Measurements from ENCODE around the gene TTLL13.
"Not testable (repeated sequence)": the region's sequence is repeated elsewhere in the genome, so short reads cannot be mapped to it uniquely, and the experiment has no call there.

Gene TTLL13

GRCh38 chr15:90262426-90262825 is 13.1 kb downstream of the TTLL13 start:
- Histone ChIP-seq H3K36me3 (ENCODE audit: control insufficient read depth, insufficient read depth, low read length) (no peaks in the 10 kb centered on the region), H3K9ac (ENCODE audit: low read length) (no peak overlapping the region), H3K27ac (ENCODE audit: low read depth, low read length) (no peak overlapping the region), H3K4me3 (ENCODE audit: low read length) (no peak overlapping the region), H3K4me1 (ENCODE audit: control insufficient read depth, insufficient read depth, low read length) (peaks cover 16% of the 10 kb centered on the region), H3K27me3 (ENCODE audit: control insufficient read depth, insufficient read depth, low read length) (no peaks in the 10 kb centered on the region)

DNA sequence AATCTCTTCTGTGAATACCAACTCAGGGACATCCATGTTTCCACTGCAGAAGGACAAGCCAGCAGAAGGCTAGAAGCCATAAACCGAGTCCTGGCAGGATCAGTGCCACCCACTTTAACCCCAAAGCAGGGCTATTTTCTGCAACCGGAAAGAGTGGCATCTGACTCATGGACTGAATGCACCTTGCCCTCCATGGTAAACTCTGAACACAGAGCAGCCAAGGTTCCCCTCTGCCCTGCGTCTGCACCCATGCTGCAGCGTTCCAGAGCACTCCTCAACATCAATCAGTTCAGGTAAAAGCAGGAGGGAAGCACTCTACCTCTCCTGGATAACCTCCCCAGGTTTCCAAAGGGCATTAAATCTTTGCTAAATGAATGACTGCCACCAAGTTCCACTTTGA is 15.3 kb downstream of the TTLL13 start:
- peaks cover 18% of the 10 kb centered on the region for H3K4me1 ChIP-seq (ENCODE audit: control insufficient read depth, insufficient read depth, low read length)
- peak overlapping the region; percentile 81 for H3K27ac ChIP-seq (ENCODE audit: low read depth, low read length)
- peak overlapping the region; percentile 42 for H3K9ac ChIP-seq (ENCODE audit: low read length)
- H3K36me3 ChIP-seq (ENCODE audit: control insufficient read depth, insufficient read depth, low read length) = peaks cover 3% of the 10 kb centered on the region
- no peaks in the 10 kb centered on the region for H3K27me3 ChIP-seq (ENCODE audit: control insufficient read depth, insufficient read depth, low read length)
- peak overlapping the region; percentile 73 for H3K4me3 ChIP-seq (ENCODE audit: low read length)

- peaks cover 8% of the 10 kb centered on the region for H3K36me3 ChIP-seq (ENCODE audit: control insufficient read depth, insufficient read depth, low read length)
- H3K4me1 ChIP-seq (ENCODE audit: control insufficient read depth, insufficient read depth, low read length) = peaks cover 18% of the 10 kb centered on the region
- peak within 1 kb of the TSS; percentile 73 for H3K4me3 ChIP-seq (ENCODE audit: low read length)
Measured at GRCh38 chr15:90265271-90266060, 16.1 kb downstream of the TTLL13 start, which contains the start of gene NGRN. NGRN (plus strand) TSS chr15:90265672; CDS start chr15:90265713, 41 bp downstream.

DNA sequence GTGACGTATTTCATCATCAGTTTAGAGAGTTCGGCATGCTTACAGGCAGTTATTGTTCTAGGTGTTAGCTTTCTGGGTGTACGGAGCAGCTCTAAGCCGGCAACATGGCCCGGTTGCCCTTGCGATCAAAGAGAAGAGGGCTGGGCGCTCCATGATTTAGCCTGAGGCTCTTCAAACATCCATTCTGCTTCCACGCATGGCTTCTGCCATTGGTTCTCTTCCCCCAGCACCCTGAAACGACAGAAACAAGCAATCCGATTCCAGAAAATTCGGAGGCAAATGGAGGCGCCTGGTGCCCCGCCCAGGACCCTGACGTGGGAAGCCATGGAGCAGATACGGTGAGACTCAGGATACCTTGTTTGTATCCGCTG is 16.7 kb downstream of the TTLL13 start:
- Histone ChIP-seq H3K27me3 (ENCODE audit: control insufficient read depth, insufficient read depth, low read length) (no peaks in the 10 kb centered on the region), H3K9ac (ENCODE audit: low read length) (peak overlapping the region; percentile 26), H3K27ac (ENCODE audit: low read depth, low read length) (peak overlapping the region; percentile 81), H3K4me3 (ENCODE audit: low read length) (peak overlapping the region; percentile 73), H3K4me1 (ENCODE audit: control insufficient read depth, insufficient read depth, low read length) (peaks cover 18% of the 10 kb centered on the region), H3K36me3 (ENCODE audit: control insufficient read depth, insufficient read depth, low read length) (peaks cover 11% of the 10 kb centered on the region)

More at GRCh38 chr15:90265271-90266060, 16.1 kb downstream of the TTLL13 start, which contains the start of gene NGRN:
- Histone ChIP-seq H3K27ac (ENCODE audit: low read depth, low read length) (peak within 1 kb of the TSS; percentile 81), H3K9ac (ENCODE audit: low read length) (peak within 1 kb of the TSS; percentile 42), H3K27me3 (ENCODE audit: control insufficient read depth, insufficient read depth, low read length) (no peaks in the 10 kb centered on the region)

- peaks cover 18% of the 10 kb centered on the region for H3K4me1 ChIP-seq (ENCODE audit: control insufficient read depth, insufficient read depth, low read length)
Measured at GRCh38 chr15:90266485-90266884, 17.1 kb downstream of the TTLL13 start.

DNA sequence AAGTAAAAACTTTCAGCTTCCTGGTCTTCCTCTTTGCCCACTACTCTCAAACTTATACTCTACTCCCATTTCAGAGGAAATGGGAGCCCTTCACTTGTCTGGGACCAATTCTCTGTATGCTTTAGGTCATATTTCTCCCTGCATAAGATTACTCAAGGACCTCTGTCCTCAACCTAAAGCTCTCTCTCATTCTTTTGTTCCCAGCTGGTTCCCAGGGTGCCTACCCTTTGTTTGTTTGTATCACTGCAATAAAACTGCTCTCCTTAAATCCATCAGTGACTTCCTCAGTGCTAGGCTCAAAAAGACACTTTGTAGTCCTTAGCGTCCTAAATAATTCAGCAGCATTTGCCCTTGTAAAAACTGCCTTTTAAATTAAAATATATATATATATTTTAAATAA is 19.1 kb downstream of the TTLL13 start:
- peaks cover 23% of the 10 kb centered on the region for H3K36me3 ChIP-seq (ENCODE audit: control insufficient read depth, insufficient read depth, low read length)
- H3K4me1 ChIP-seq (ENCODE audit: control insufficient read depth, insufficient read depth, low read length) = peaks cover 18% of the 10 kb centered on the region
- H3K4me3 ChIP-seq (ENCODE audit: low read length) = no peak overlapping the region

More at GRCh38 chr15:90266485-90266884, 17.1 kb downstream of the TTLL13 start:
- Histone ChIP-seq H3K36me3 (ENCODE audit: control insufficient read depth, insufficient read depth, low read length) (peaks cover 16% of the 10 kb centered on the region), H3K27ac (ENCODE audit: low read depth, low read length) (peak overlapping the region; percentile 81), H3K9ac (ENCODE audit: low read length) (peak overlapping the region; percentile 26), H3K27me3 (ENCODE audit: control insufficient read depth, insufficient read depth, low read length) (no peaks in the 10 kb centered on the region), H3K4me3 (ENCODE audit: low read length) (peak overlapping the region; percentile 73)

DNA sequence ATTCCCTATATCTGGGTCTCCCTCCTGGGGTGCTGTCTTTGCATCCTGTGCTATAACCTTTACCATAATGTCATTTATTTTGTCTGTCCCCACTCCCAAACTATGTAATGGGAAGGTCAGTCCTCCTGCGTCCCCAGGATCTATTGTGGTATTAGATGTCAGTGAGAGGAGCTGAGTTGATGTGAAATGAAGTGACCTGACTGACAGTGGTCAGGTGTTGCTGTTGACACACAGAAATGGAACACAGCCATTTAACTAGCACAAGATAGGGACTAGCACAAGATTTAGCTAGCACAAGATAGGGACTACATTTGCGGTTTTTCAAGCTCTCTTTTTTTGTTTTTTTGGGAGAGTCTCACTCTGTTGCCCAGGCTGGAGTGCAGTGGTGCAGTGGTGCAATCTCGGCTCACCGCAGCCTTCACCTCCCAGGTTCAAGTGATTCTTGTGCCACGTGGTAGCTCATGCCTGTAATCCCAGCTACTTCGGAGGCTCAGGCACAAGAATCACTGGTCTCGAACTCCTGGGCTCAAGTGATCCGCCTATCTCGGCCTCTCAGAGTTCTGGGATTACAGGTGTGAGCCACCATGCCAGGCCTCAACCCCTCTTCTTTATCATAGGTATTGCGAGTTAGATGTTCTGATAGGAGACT is 21.3 kb downstream of the TTLL13 start:
- Histone ChIP-seq H3K27ac (ENCODE audit: low read depth, low read length) (no peak overlapping the region), H3K36me3 (ENCODE audit: control insufficient read depth, insufficient read depth, low read length) (peaks cover 23% of the 10 kb centered on the region), H3K4me1 (ENCODE audit: control insufficient read depth, insufficient read depth, low read length) (peaks cover 11% of the 10 kb centered on the region), H3K4me3 (ENCODE audit: low read length) (no peak overlapping the region), H3K27me3 (ENCODE audit: control insufficient read depth, insufficient read depth, low read length) (no peaks in the 10 kb centered on the region), H3K9ac (ENCODE audit: low read length) (no peak overlapping the region)

More for the DNA sequence above, 19.1 kb downstream of the TTLL13 start:
- no peak overlapping the region for H3K9ac ChIP-seq (ENCODE audit: low read length)
- no peaks in the 10 kb centered on the region for H3K27me3 ChIP-seq (ENCODE audit: control insufficient read depth, insufficient read depth, low read length)
- no peak overlapping the region for H3K27ac ChIP-seq (ENCODE audit: low read depth, low read length)

- peaks cover 10% of the 10 kb centered on the region for H3K4me1 ChIP-seq (ENCODE audit: control insufficient read depth, insufficient read depth, low read length)
- no peaks in the 10 kb centered on the region for H3K27me3 ChIP-seq (ENCODE audit: control insufficient read depth, insufficient read depth, low read length)
- no peak overlapping the region for H3K4me3 ChIP-seq (ENCODE audit: low read length)
- no peak overlapping the region for H3K27ac ChIP-seq (ENCODE audit: low read depth, low read length)
- peaks cover 23% of the 10 kb centered on the region for H3K36me3 ChIP-seq (ENCODE audit: control insufficient read depth, insufficient read depth, low read length)
- no peak overlapping the region for H3K9ac ChIP-seq (ENCODE audit: low read length)
Measured at GRCh38 chr15:90271459-90272166, 22.3 kb downstream of the TTLL13 start.

DNA sequence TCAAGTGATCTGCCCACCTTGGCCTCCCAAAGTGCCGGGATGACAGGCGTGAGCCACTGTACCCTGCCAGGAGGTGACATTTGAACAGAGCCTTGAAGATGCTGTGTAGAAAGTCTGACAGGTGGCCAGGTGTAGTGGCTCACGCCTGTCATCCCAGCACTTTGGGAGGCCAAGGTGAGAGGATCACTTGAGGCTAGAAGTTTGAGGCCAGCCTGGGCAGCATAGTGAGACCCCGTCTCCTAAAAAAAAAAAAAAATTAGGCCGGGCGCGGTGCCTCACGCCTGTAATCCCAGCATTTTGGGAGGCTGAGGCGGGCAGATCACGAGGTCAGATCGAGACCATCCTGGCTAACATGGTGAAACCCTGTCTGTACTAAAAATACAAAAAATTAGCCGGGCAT is 29.1 kb downstream of the TTLL13 start:
- H3K9ac ChIP-seq (ENCODE audit: low read length); H3K27me3 ChIP-seq (ENCODE audit: control insufficient read depth, insufficient read depth, low read length); H3K27ac ChIP-seq (ENCODE audit: low read depth, low read length); H3K36me3 ChIP-seq (ENCODE audit: control insufficient read depth, insufficient read depth, low read length); H3K4me1 ChIP-seq (ENCODE audit: control insufficient read depth, insufficient read depth, low read length); H3K4me3 ChIP-seq (ENCODE audit: low read length): not testable (repeated sequence)

DNA sequence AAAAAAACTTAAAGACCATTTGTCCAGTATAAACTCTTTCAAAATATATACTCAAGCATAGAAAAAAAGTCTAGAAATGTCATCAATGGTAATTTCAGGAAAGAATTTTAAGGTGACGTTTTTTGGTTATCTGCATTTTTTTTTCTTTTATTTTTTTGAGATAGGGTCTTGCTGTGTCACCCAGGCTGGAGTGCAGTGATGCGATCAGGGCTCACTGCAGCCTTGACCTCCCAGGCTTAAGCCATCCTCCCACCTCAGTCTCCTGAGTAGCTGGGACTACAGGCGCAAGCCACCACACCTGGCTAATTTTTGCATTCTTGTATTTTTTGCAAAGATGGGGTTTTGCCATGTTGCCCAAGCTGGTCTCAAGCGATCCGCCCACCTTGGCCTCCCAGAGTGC is 31.4 kb downstream of the TTLL13 start:
- H3K4me1 ChIP-seq (ENCODE audit: control insufficient read depth, insufficient read depth, low read length); H3K4me3 ChIP-seq (ENCODE audit: low read length); H3K27me3 ChIP-seq (ENCODE audit: control insufficient read depth, insufficient read depth, low read length); H3K9ac ChIP-seq (ENCODE audit: low read length); H3K27ac ChIP-seq (ENCODE audit: low read depth, low read length); H3K36me3 ChIP-seq (ENCODE audit: control insufficient read depth, insufficient read depth, low read length): not testable (repeated sequence)

DNA sequence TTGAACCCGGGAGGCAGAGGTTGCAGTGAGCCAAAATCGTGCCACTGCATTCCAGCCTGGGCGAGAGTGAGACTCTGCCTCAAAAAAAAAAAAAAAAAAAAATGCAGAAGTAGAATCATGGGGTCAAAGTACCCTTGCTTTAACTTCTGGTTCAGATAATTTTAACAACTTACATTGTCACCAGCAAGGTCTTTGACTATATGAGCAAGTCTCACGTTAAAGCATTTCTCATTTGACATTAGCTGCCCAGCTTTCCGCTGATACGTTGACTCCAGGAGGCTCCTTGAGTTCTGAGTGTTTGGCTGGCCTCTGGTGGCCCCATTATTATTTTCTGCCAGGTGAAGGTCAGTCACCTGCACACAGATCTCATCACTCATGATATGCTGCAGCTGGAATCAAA is 32.3 kb downstream of the TTLL13 start:
- not testable (repeated sequence) for H3K27me3 ChIP-seq (ENCODE audit: control insufficient read depth, insufficient read depth, low read length)

DNA sequence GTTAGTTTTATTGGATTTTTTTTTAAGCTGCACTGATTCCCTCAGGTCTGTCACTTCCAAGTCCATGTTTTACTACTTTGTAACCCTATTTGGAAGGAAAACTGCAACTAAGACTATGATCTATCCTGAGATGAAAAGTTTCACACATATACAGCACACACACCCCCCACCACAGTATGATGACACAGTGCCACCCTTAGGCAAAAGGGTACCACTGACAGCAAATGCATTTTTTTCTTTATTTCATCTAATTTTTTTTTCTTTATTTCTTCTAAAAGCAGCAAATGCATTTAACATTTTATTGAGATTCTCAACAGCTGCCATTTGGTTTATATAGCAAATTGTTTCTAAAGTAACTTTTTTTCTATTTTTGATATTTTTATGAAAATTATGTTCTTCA is 37.3 kb downstream of the TTLL13 start:
- Histone ChIP-seq H3K4me1 (ENCODE audit: control insufficient read depth, insufficient read depth, low read length) (no peaks in the 10 kb centered on the region), H3K27ac (ENCODE audit: low read depth, low read length) (no peak overlapping the region)

More for the DNA sequence above, 32.3 kb downstream of the TTLL13 start:
- H3K27ac ChIP-seq (ENCODE audit: low read depth, low read length); H3K4me1 ChIP-seq (ENCODE audit: control insufficient read depth, insufficient read depth, low read length); H3K4me3 ChIP-seq (ENCODE audit: low read length); H3K9ac ChIP-seq (ENCODE audit: low read length); H3K36me3 ChIP-seq (ENCODE audit: control insufficient read depth, insufficient read depth, low read length): not testable (repeated sequence)

More for the DNA sequence above, 37.3 kb downstream of the TTLL13 start:
- no peaks in the 10 kb centered on the region for H3K27me3 ChIP-seq (ENCODE audit: control insufficient read depth, insufficient read depth, low read length)
- no peak overlapping the region for H3K9ac ChIP-seq (ENCODE audit: low read length)
- no peak overlapping the region for H3K4me3 ChIP-seq (ENCODE audit: low read length)
- no peaks in the 10 kb centered on the region for H3K36me3 ChIP-seq (ENCODE audit: control insufficient read depth, insufficient read depth, low read length)

Data from rectal smooth muscle tissue (tissue), 1 donor.